ENCODE results near the gene TCF19.

DNA sequence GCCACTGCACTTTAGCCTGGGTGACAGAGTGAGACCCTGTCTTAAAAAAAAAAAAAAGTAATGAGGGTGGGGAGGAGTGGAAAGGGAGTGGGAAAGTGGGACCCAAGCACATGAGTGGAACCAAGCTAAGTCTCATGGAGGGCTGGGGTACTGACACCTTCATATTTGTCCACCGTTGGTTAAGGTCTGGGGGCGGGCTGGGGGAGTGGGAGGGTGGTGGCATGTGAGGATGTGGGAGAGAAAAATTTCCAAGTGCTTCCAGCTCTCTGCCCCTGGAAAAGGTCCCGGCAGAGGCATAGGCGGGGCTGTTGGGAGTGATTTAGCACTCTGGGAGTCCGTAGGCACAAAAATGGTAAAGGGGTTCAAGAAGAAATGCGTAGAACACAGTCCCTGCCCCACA is 25.6 kb upstream of the TCF19 start:
- TF ChIP-seq, protein P1, sequence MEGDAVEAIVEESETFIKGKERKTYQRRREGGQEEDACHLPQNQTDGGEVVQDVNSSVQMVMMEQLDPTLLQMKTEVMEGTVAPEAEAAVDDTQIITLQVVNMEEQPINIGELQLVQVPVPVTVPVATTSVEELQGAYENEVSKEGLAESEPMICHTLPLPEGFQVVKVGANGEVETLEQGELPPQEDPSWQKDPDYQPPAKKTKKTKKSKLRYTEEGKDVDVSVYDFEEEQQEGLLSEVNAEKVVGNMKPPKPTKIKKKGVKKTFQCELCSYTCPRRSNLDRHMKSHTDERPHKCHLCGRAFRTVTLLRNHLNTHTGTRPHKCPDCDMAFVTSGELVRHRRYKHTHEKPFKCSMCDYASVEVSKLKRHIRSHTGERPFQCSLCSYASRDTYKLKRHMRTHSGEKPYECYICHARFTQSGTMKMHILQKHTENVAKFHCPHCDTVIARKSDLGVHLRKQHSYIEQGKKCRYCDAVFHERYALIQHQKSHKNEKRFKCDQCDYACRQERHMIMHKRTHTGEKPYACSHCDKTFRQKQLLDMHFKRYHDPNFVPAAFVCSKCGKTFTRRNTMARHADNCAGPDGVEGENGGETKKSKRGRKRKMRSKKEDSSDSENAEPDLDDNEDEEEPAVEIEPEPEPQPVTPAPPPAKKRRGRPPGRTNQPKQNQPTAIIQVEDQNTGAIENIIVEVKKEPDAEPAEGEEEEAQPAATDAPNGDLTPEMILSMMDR (conservative IDR thresholded peaks at IDR 0.05; ENCODE audit: low read depth, low read length) = no peak
- TF ChIP-seq EZH2 (IDR thresholded peaks at IDR 0.05; ENCODE audit: borderline replicate concordance, low read depth, low read length, poor library complexity, severe bottlenecking) = no peak

Measured in A673 (cell line).